PC-9 (cell line): ENCODE measurements around the gene ATP10A. TPM values are rescaled to one million over a fixed set of nuclear protein-coding genes. Genes with fewer than 3 reads are reported as not detected.

ENCODE experiments used
- BruUV-seq: library from RNA; stranded (reverse); fragments of 400-500 nt; replicated peaks from 2 replicates; lab custom pipeline; 2021; lab: Mats Ljungman, UMichigan
- CTCF ChIA-PET: fragments of 300-600 bp; sonication (Branson Sonifier 250); formaldehyde crosslinking; loops from one replicate; lab custom pipeline; 2022; ENCODE audit warnings: antibody characterized with exemption; lab: Charles Lee
- POLR2A ChIA-PET: fragments of 300-600 bp; sonication (Branson Sonifier 250); formaldehyde crosslinking; loops from one replicate; lab custom pipeline; 2022; ENCODE audit warnings: antibody characterized with exemption; ENCODE audit not compliant: unreplicated experiment; lab: Charles Lee
- DNase-seq, 2 experiments: peaks; one replicate each; pipeline versions ENCODE4 v3.0.0 to v3.0.0-alpha.2; 2015 to 2022; ENCODE audit warnings: mixed read lengths in 1 of 2
- H2AFZ ChIP-seq: fragments of 200-600 bp; sonication (generic); 2 replicates; pipeline ENCODE4 v1.8.1; 2017; ENCODE audit warnings: antibody characterized with exemption
- H3F3A ChIP-seq: fragments of 200-600 bp; sonication (generic); 2 replicates; pipeline ENCODE4 v1.8.1; 2017; ENCODE audit warnings: antibody characterized with exemption, mild to moderate bottlenecking, low read depth; ENCODE audit not compliant: insufficient read depth
- H3K27ac ChIP-seq: fragments of 200-600 bp; sonication (generic); 2 replicates; pipeline ENCODE4 v1.6.1; 2016; ENCODE audit warnings: mixed run types
- H3K27me3 ChIP-seq: fragments of 200-600 bp; sonication (generic); 2 replicates; pipeline ENCODE4 v1.6.1; 2016; ENCODE audit warnings: low read depth, mixed run types; ENCODE audit not compliant: insufficient read depth
- H3K36me3 ChIP-seq: fragments of 200-600 bp; sonication (generic); 2 replicates; pipeline ENCODE4 v1.6.1; 2016; ENCODE audit warnings: low read depth, mixed run types
- H3K4me1 ChIP-seq: fragments of 200-600 bp; sonication (generic); replicated peaks from 2 replicates; pipeline ENCODE4 v1.6.1; 2016; ENCODE audit warnings: mixed run types; ENCODE audit not compliant: insufficient read depth
- H3K4me2 ChIP-seq: fragments of 200-600 bp; sonication (generic); 2 replicates; pipeline ENCODE4 v1.6.1; 2017; ENCODE audit warnings: mixed run types
- H3K4me3 ChIP-seq: fragments of 200-600 bp; sonication (generic); 2 replicates; pipeline ENCODE4 v1.6.1; 2016; ENCODE audit warnings: mixed run types
- H3K79me2 ChIP-seq: fragments of 200-600 bp; sonication (generic); 2 replicates; pipeline ENCODE4 v1.6.1; 2017; ENCODE audit warnings: low read depth, mixed run types
- H3K9me2 ChIP-seq: fragments of 200-600 bp; sonication (generic); 2 replicates; pipeline ENCODE4 v1.8.1; 2017; ENCODE audit warnings: mild to moderate bottlenecking; ENCODE audit not compliant: insufficient read depth
- H3K9me3 ChIP-seq: fragments of 200-600 bp; sonication (generic); 2 replicates; pipeline ENCODE4 v1.8.1; 2016; ENCODE audit warnings: low read depth; ENCODE audit not compliant: insufficient read depth
- H4K20me1 ChIP-seq: fragments of 200-600 bp; sonication (generic); 2 replicates; pipeline ENCODE4 v1.8.1; 2017; ENCODE audit not compliant: insufficient read depth
- EZH2 ChIP-seq: fragments of 200-600 bp; sonication (generic); IDR thresholded peaks from 2 replicates; pipeline ENCODE4 v1.8.0; 2017; ENCODE audit warnings: antibody characterized with exemption, low read depth
- intact Hi-C: fragments of 100-400 bp; cut with micrococcal nuclease; formaldehyde crosslinking; loops from one replicate; pipeline ENCODE4 v1.10.0; 2022; ENCODE audit not compliant: unreplicated experiment
- total RNA-seq: library from RNA; stranded (reverse); gene quantifications from 2 replicates; pipeline ENCODE4 v1.2.3, GENCODE V29; 2021
- TF ChIP-seq, protein P1 (sequence below): fragments of 200-600 bp; sonication (generic); conservative IDR thresholded peaks from 2 replicates; pipeline ENCODE4 v1.6.1; 2017; ENCODE audit warnings: mixed run types, antibody characterized with exemption, mild to moderate bottlenecking, moderate library complexity

ATP10A gene
- total RNA-seq, 1 experiment from 2014 or later: not detected

DNA sequence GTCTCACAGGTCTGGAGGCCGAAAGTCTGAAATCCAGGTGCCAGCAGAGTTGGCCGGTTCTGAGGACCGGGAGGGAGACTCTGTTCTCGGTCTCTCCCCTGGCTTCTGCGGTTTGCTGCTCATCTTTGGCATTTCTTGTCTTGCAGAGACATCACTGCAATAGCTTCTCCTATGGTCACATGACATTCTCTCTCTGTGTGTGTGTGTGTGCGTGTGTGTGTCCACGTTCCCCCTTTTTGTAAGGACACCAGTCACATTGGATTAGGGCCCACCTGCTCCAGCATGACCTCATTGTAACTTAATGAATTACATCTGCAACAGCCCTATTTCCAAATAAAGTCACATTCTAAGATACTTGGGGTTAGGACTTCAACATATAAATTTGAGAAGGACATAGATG lies 12.4 kb upstream of the ATP10A start:
- no peaks in the 10 kb centered on the region for H3K27me3 ChIP-seq

GRCh38 chr15:25874379-25874778 lies 11.3 kb upstream of the ATP10A start:
- no TSS peak for BruUV-seq
- Histone ChIP-seq H3F3A (no peaks in the 10 kb centered on the region), H3K36me3 (no peaks in the 10 kb centered on the region), H3K4me1 (no peaks in the 10 kb centered on the region), H3K4me3 (no peak overlapping the region), H2AFZ (no peak overlapping the region), H3K9me2 (no peaks in the 10 kb centered on the region), H3K9me3 (no peaks in the 10 kb centered on the region), H3K27me3 (no peaks in the 10 kb centered on the region), H3K79me2 (no peaks in the 10 kb centered on the region), H3K27ac (no peak overlapping the region), H3K4me2 (no peak overlapping the region), H4K20me1 (no peaks in the 10 kb centered on the region)
- CTCF ChIA-PET: interaction anchor here (0.6 kb wide), 1 partner anchor 234 kb away, joined by 8 read pairs; no protein-coding TSS in a partner anchor
- TF ChIP-seq EZH2: no peak
- TF ChIP-seq, protein P1, sequence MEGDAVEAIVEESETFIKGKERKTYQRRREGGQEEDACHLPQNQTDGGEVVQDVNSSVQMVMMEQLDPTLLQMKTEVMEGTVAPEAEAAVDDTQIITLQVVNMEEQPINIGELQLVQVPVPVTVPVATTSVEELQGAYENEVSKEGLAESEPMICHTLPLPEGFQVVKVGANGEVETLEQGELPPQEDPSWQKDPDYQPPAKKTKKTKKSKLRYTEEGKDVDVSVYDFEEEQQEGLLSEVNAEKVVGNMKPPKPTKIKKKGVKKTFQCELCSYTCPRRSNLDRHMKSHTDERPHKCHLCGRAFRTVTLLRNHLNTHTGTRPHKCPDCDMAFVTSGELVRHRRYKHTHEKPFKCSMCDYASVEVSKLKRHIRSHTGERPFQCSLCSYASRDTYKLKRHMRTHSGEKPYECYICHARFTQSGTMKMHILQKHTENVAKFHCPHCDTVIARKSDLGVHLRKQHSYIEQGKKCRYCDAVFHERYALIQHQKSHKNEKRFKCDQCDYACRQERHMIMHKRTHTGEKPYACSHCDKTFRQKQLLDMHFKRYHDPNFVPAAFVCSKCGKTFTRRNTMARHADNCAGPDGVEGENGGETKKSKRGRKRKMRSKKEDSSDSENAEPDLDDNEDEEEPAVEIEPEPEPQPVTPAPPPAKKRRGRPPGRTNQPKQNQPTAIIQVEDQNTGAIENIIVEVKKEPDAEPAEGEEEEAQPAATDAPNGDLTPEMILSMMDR: no peak
- POLR2A ChIA-PET: no interaction called here
- intact Hi-C loops: no loop called here
- DNase-seq: no peak

More for the DNA sequence above, 12.4 kb upstream of the ATP10A start:
- Histone ChIP-seq H4K20me1 (no peaks in the 10 kb centered on the region), H3K79me2 (no peaks in the 10 kb centered on the region), H3K9me2 (no peaks in the 10 kb centered on the region), H3K27ac (no peak overlapping the region), H3F3A (no peaks in the 10 kb centered on the region), H3K4me1 (no peaks in the 10 kb centered on the region), H3K36me3 (no peaks in the 10 kb centered on the region), H3K9me3 (no peaks in the 10 kb centered on the region), H2AFZ (no peak overlapping the region), H3K4me3 (no peak overlapping the region), H3K4me2 (no peak overlapping the region)
- intact Hi-C loops: no loop called here
- TF ChIP-seq, protein P1: no peak
- no peak for TF ChIP-seq EZH2
- DNase-seq: no peak
- ChIA-PET CTCF (no interaction called here), POLR2A (no interaction called here)
- no TSS peak for BruUV-seq

GRCh38 chr15:25871403-25871802 lies 8.3 kb upstream of the ATP10A start:
- POLR2A ChIA-PET: no interaction called here
- H3K27ac ChIP-seq: no peak overlapping the region

More at GRCh38 chr15:25871403-25871802, 8.3 kb upstream of the ATP10A start:
- H3F3A ChIP-seq: no peaks in the 10 kb centered on the region
- no peaks in the 10 kb centered on the region for H3K36me3 ChIP-seq
- no peaks in the 10 kb centered on the region for H3K9me2 ChIP-seq
- H4K20me1 ChIP-seq: no peaks in the 10 kb centered on the region
- no peaks in the 10 kb centered on the region for H3K4me1 ChIP-seq
- TF ChIP-seq, protein P1: no peak
- TF ChIP-seq EZH2: no peak
- H3K9me3 ChIP-seq: no peaks in the 10 kb centered on the region
- DNase-seq: no peak
- intact Hi-C loops: no loop called here
- no peak overlapping the region for H3K4me3 ChIP-seq
- BruUV-seq: no TSS peak
- H2AFZ ChIP-seq: no peak overlapping the region
- H3K79me2 ChIP-seq: no peaks in the 10 kb centered on the region
- no peak overlapping the region for H3K4me2 ChIP-seq
- H3K27me3 ChIP-seq: 0 out of 2 replicates have a peak, but pooled peaks cover 2% of the 10 kb centered on the region
- CTCF ChIA-PET: no interaction called here
